Astrocyte (in vitro differentiated cells and primary cell): ENCODE data around the gene LZTFL1. TPM values are rescaled to one million over a fixed set of nuclear protein-coding genes. Genes with fewer than 3 reads are reported as not detected.
A peak's percentile ranks its signal among the peaks of the same experiment; 100 is the strongest.

ENCODE experiments used
- DNase-seq: peaks from one replicate; pipeline ENCODE4 v3.0.0-alpha.2; 2010; ENCODE audit warnings: low read depth
- FAIRE-seq: peaks from 2 replicates; lab custom pipeline; 2011; peaks lifted over from hg19 to GRCh38; lab: Jason Lieb, UNC
- H2AFZ ChIP-seq: 2 replicates; pipeline ENCODE4 v1.6.0; 2012; ENCODE audit warnings: low read depth, low read length, inconsistent platforms
- H3K27ac ChIP-seq: 2 replicates; pipeline ENCODE4 v1.5.1; 2011; ENCODE audit warnings: low read depth, low read length, inconsistent platforms
- H3K27me3 ChIP-seq: 2 replicates; pipeline ENCODE4 v1.6.0; 2011; ENCODE audit warnings: low read length, inconsistent platforms; ENCODE audit not compliant: insufficient read depth
- H3K36me3 ChIP-seq: 2 replicates; pipeline ENCODE4 v1.5.1; 2011; ENCODE audit warnings: low read length, inconsistent platforms; ENCODE audit not compliant: insufficient read depth
- H3K4me1 ChIP-seq: 2 replicates; pipeline ENCODE4 v1.5.1; 2011; ENCODE audit warnings: low read length, inconsistent platforms; ENCODE audit not compliant: insufficient read depth
- H3K4me2 ChIP-seq: 2 replicates; pipeline ENCODE4 v1.6.0; 2012; ENCODE audit warnings: low read length, inconsistent platforms
- H3K4me3 ChIP-seq: 2 replicates; pipeline ENCODE4 v1.5.1; 2011; ENCODE audit warnings: low read depth, mild to moderate bottlenecking, low read length, inconsistent platforms; ENCODE audit not compliant: insufficient read depth
- H3K79me2 ChIP-seq: 2 replicates; pipeline ENCODE4 v1.6.0; 2012; ENCODE audit warnings: mild to moderate bottlenecking, low read length, inconsistent platforms; ENCODE audit not compliant: insufficient read depth
- H3K9ac ChIP-seq: 2 replicates; pipeline ENCODE4 v1.6.0; 2012; ENCODE audit warnings: mild to moderate bottlenecking, low read length, inconsistent platforms
- H3K9me3 ChIP-seq: 2 replicates; pipeline ENCODE4 v1.5.1; 2012; ENCODE audit warnings: low read depth, mild to moderate bottlenecking, low read length, inconsistent platforms; ENCODE audit not compliant: insufficient read depth
- H4K20me1 ChIP-seq: 2 replicates; pipeline ENCODE4 v1.6.0; 2012; ENCODE audit warnings: low read length, inconsistent platforms; ENCODE audit not compliant: insufficient read depth
- H3K27ac Mint-ChIP-seq: one replicate; pipeline ENCODE4 v1.8.0; 2021; ENCODE audit warnings: mild to moderate bottlenecking, mixed read lengths; ENCODE audit not compliant: unreplicated experiment
- H3K27me3 Mint-ChIP-seq: one replicate; pipeline ENCODE4 v1.8.0; 2021; ENCODE audit warnings: low read depth, mixed read lengths; ENCODE audit not compliant: unreplicated experiment
- H3K36me3 Mint-ChIP-seq: one replicate; pipeline ENCODE4 v1.8.0; 2021; ENCODE audit warnings: low read depth, mixed read lengths; ENCODE audit not compliant: unreplicated experiment
- H3K4me1 Mint-ChIP-seq: one replicate; pipeline ENCODE4 v1.8.0; 2021; ENCODE audit warnings: low read depth, mixed read lengths; ENCODE audit not compliant: unreplicated experiment
- H3K4me3 Mint-ChIP-seq: one replicate; pipeline ENCODE4 v1.8.0; 2021; ENCODE audit warnings: mild to moderate bottlenecking, moderate library complexity, mixed read lengths; ENCODE audit not compliant: unreplicated experiment
- H3K9me3 Mint-ChIP-seq: one replicate; pipeline ENCODE4 v1.8.0; 2021; ENCODE audit warnings: mild to moderate bottlenecking, mixed read lengths; ENCODE audit not compliant: unreplicated experiment
- CTCF ChIP-seq: IDR thresholded peaks from 2 replicates; pipeline ENCODE4 v1.5.1; 2011; ENCODE audit warnings: low read depth, mild to moderate bottlenecking, inconsistent platforms, low read length, moderate library complexity; ENCODE audit not compliant: insufficient read depth
- EZH2 ChIP-seq: IDR thresholded peaks from 2 replicates; pipeline ENCODE4 v1.6.1; 2012; ENCODE audit warnings: mild to moderate bottlenecking, low read length, inconsistent platforms; ENCODE audit not compliant: insufficient read depth
- total RNA-seq: library from RNA; stranded (reverse); gene quantifications from 2 replicates; pipeline ENCODE4 v1.2.1, GENCODE V29; 2021

Gene LZTFL1
- total RNA-seq, 1 donor from 2014 or later, result 20.6 TPM

GRCh38 chr3:45844616-45845015 is 2.7 kb upstream of the LZTFL1 start:
- Histone ChIP-seq H3K79me2 (no peaks in the 10 kb centered on the region), H2AFZ (no peak overlapping the region), H3K27ac (no peak overlapping the region), H3K9ac (no peak overlapping the region), H3K27me3 (peaks cover 28% of the 10 kb centered on the region), H4K20me1 (no peaks in the 10 kb centered on the region), H3K9me3 (no peaks in the 10 kb centered on the region), H3K4me1 (peaks cover 4% of the 10 kb centered on the region), H3K36me3 (no peaks in the 10 kb centered on the region), H3K4me3 (no peak overlapping the region), H3K4me2 (no peak overlapping the region)
- H3K27ac Mint-ChIP-seq, result no peak overlapping the region
- H3K4me1 Mint-ChIP-seq, result peaks cover 8% of the 10 kb centered on the region
- no peak for DNase-seq
- H3K27me3 Mint-ChIP-seq, result peaks cover 46% of the 10 kb centered on the region
- FAIRE-seq, result no peak
- H3K9me3 Mint-ChIP-seq, result no peaks in the 10 kb centered on the region
- TF ChIP-seq CTCF (no peak), EZH2 (no peak)
- H3K4me3 Mint-ChIP-seq, result no peak overlapping the region
- H3K36me3 Mint-ChIP-seq, result no peaks in the 10 kb centered on the region

GRCh38 chr3:45842851-45843625 is 1.1 kb upstream of the LZTFL1 start:
- H3K4me1 Mint-ChIP-seq, result peaks cover 8% of the 10 kb centered on the region
- Histone ChIP-seq H3K4me2 (no peak overlapping the region), H3K9me3 (no peaks in the 10 kb centered on the region), H3K9ac (no peak overlapping the region), H2AFZ (no peak overlapping the region), H3K4me3 (no peak overlapping the region), H4K20me1 (no peaks in the 10 kb centered on the region), H3K79me2 (no peaks in the 10 kb centered on the region), H3K4me1 (peaks cover 4% of the 10 kb centered on the region), H3K27ac (no peak overlapping the region), H3K36me3 (no peaks in the 10 kb centered on the region), H3K27me3 (peaks cover 17% of the 10 kb centered on the region)
- H3K27ac Mint-ChIP-seq, result no peak overlapping the region
- peaks cover 2% of the 10 kb centered on the region for H3K36me3 Mint-ChIP-seq
- FAIRE-seq, result no peak
- no peaks in the 10 kb centered on the region for H3K9me3 Mint-ChIP-seq
- peak overlapping the region; percentile 94 for H3K4me3 Mint-ChIP-seq
- peaks cover 34% of the 10 kb centered on the region for H3K27me3 Mint-ChIP-seq
- no peak for TF ChIP-seq CTCF
- TF ChIP-seq EZH2, result no peak
- no peak for DNase-seq

GRCh38 chr3:45841420-45841756 is 531 bp downstream of the LZTFL1 start:
- Mint-ChIP-seq H3K27ac (peak overlapping the region; percentile 94), H3K9me3 (no peaks in the 10 kb centered on the region), H3K27me3 (peaks cover 18% of the 10 kb centered on the region), H3K36me3 (peaks cover 4% of the 10 kb centered on the region), H3K4me3 (peak overlapping the region; percentile 94), H3K4me1 (peaks cover 8% of the 10 kb centered on the region)
- Histone ChIP-seq H3K9ac (peak overlapping the region; percentile 91), H3K27me3 (peaks cover 5% of the 10 kb centered on the region), H3K36me3 (peaks cover 4% of the 10 kb centered on the region), H4K20me1 (no peaks in the 10 kb centered on the region), H3K9me3 (no peaks in the 10 kb centered on the region), H3K4me3 (peak overlapping the region; percentile 79), H3K27ac (peak overlapping the region; percentile 84), H3K79me2 (no peaks in the 10 kb centered on the region), H3K4me2 (peak overlapping the region; percentile 95), H3K4me1 (peaks cover 4% of the 10 kb centered on the region), H2AFZ (peak overlapping the region; percentile 89)
- FAIRE-seq, result no peak
- peak; percentile 25 for DNase-seq
- TF ChIP-seq EZH2, result no peak
